CD4-positive, alpha-beta T cell treated with Interleukin-12 subunit alpha and Interleukin-12 subunit beta, for 1 hour (primary cell): Measurements from ENCODE around the gene NCAM1.

Source experiments
- DNase-seq: peaks from one replicate; pipeline ENCODE4 v3.0.0-alpha.2; 2020

Gene NCAM1

GRCh38 chr11:113134626-113135025 is 173.4 kb downstream of the NCAM1 start:
- no peak for DNase-seq

DNA sequence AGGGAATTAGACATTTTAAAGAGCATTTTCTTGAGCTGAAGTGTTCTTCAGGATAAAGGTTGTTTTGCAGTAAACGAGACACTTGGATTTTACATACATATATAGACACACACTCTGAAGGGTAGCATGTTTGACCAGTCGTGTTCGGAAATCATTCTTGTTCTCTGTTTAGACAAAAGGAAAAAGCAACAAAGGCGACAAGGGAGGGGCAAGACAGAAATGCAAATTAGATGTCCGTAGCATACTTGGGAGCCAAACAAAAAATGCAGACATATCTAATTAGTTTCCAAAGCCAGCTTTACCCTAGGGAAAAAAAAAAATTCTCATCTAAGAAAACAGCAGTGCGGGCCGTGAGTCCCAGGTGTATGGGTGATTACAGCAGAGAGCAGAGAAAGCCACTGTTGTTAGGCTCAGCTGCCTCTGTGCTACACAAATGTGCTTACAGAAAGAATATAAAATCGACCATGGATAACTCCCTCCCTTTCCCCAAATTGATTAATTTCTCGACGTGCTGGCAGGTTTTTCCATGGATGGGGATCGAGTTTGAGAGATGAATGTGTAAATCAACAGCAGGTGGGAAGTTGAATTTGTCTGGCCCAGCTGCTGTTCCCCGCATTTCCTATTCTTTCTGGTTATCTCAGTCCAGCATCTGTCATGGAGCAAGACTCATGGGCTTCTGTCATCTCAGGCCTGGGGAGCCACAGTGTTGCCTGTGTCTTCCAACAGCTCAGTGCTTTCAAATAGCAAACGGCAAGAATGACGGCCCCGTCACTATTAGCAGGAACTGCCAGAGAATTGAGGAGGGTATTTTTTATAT is 176.7 kb downstream of the NCAM1 start:
- DNase-seq = no peak

- no peak for DNase-seq
These were observed 177.5 kb downstream of the NCAM1 start for GRCh38 chr11:113138731-113139130.

- DNase-seq = no peak
These were observed 179.8 kb downstream of the NCAM1 start for GRCh38 chr11:113141010-113141409.

DNA sequence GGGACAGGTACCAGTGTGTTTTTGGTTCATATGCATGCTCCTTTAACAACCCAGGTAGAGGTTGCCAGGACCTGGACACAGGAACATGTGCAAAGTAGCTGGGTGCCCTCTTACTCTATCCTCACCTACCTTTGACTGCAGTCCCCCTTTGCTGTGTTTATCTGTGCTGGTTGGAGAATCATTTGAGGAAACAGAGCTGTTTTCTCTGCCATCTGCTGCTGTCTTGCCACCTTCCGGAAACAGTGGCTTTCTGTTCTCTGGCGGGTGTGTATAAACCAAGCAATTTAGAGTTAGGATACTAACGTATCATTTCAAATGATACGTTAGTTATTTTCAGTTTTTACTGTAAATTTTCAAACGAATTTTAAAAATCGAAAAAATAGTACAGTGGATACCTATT is 181.3 kb downstream of the NCAM1 start:
- no peak for DNase-seq

DNA sequence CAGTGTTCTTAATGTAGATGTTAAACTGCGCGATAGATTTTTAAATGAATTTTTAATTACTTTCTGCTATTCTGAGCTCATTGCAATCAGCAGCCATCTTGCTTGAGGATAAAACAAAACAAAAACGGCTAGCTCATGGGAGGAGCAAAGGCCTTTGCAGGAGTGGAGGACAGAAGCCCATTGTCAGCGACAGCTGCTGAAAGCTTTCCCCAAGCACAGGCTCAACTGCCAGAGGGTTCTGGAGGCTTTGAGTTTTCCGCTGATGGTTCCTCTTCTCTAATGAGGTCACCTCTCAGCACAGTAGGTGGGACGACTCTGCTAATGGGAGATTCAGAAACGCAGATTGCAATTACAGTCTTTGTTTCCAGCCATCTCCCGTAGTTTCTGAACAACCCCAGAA is 186.0 kb downstream of the NCAM1 start:
- no peak for DNase-seq

- DNase-seq = no peak
These were observed 186.9 kb downstream of the NCAM1 start for GRCh38 chr11:113148076-113148475.

GRCh38 chr11:113148652-113149051 is 187.4 kb downstream of the NCAM1 start:
- DNase-seq = no peak

DNA sequence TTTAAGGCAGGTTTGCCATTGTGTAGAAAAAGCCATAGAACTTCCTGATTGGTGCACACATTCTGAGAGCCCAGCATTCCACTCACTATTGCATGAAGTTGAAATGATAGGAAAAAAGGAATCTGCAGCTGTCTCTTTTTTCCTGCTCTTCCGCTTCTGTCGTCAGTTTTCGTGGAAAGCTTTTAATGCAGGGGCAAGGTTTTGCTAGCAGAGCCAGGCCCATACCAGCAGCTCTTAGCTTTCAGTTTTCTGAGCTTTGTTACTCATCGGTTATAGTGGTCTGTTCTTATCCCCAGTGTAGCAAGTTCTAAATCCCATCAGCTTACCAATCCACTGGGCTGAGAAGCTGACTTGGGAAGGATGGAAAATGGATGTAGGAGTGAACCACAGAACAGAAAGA is 190.3 kb downstream of the NCAM1 start:
- DNase-seq = no peak

DNA sequence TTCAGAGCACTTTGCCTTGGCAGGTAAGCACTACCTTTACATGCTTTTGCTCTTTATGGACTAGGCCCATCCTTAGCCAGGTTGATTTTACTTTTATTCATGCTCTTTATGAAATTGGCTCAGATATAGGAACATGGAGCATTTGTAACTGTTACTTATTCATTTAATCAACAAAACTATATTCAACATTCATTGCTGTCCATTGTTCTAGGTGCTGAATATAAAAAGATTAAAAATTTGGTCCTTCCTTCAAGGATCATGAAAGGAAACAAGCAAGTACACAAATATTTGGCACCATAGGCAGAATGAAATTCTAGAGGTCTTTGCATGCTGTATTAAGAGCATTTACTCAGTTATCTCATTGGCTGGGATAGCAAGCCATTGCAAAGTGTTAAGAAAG is 191.3 kb downstream of the NCAM1 start:
- no peak for DNase-seq

DNA sequence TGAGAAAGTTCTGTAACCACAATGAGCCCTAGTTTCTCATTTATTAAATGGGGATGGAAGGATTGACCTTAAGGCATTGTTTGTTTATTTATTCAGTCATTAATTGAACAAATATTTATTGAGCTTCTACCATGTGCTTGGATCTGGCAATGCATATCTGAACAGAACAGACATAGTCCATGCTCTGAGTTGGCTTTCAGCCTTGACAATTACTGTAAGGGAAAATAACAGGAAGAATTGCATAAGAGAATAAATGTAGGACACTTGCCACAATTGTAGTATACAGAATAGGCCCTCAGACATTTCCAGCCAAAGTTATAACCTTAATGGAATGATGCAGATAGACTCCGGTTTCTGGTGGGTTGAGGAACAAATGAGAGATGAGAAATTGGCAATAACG is 192.6 kb downstream of the NCAM1 start:
- no peak for DNase-seq

GRCh38 chr11:113159988-113160807 is 199.0 kb downstream of the NCAM1 start:
- no peak for DNase-seq

GRCh38 chr11:113160808-113161124 is 199.5 kb downstream of the NCAM1 start:
- DNase-seq = no peak

GRCh38 chr11:113161711-113162591 is 200.7 kb downstream of the NCAM1 start:
- DNase-seq = no peak

GRCh38 chr11:113162592-113162962 is 201.4 kb downstream of the NCAM1 start:
- DNase-seq = no peak

- DNase-seq = no peak
These were observed 202.2 kb downstream of the NCAM1 start for GRCh38 chr11:113163291-113164030.

GRCh38 chr11:113166280-113166679 is 205.1 kb downstream of the NCAM1 start:
- no peak for DNase-seq

DNA sequence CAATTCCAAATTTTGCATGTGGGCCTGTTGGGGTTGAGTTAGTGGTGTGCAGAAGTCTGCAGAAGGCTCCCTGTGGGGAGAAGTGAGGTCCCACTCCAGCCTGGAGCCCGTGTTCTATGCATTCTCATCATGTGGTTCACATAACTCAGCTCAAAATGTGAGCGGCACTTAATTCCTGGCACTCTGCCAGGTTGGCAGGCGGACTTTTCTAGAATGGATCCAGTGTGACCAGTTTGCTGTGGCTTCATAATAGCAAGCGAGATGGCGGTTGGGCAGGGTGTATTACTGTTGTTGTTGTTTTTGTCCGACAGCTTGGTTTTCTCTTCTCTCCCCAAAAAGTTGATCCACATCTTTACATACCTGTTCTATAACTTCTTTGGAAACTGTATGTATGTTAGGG is 206.4 kb downstream of the NCAM1 start:
- no peak for DNase-seq

- DNase-seq = no peak
These were observed 207.4 kb downstream of the NCAM1 start for GRCh38 chr11:113168354-113169342.

DNA sequence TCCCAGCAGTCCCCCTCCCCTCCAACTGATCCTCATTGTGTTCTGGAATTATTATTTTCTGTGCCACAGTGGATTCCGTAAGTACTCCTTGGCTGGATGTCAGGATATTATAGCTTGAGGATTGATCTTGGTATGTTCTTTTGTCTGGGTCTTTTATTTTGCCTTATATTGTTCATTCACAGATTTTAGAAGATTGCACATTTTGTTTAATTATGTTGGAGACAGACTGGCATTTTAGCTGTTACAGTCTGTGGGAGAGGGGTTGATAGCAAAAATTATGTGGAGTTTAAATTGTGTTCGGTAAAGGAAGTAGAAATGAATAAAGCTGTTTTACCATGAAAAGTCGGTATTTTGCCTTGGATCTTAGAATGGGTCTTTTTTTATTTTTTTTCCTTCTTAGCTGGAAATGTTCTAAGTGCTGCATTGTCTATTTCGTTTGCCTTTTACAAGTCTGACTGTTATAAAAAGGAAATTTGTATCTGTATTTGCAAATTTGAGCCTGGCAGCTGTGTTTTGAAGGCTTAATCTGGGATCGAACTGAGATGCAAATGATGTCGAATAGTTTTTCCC is 211.2 kb downstream of the NCAM1 start:
- no peak for DNase-seq

- DNase-seq = no peak
These were observed 211.9 kb downstream of the NCAM1 start for GRCh38 chr11:113173126-113173525.
